ENCODE data around the gene ERBB4.

ERBB4 gene

GRCh38 chr2:212346865-212347264, 191.7 kb downstream of the ERBB4 start:
- FAIRE-seq (no peak), DNase-seq (ENCODE audit: insufficient read length, low spot score) (no peak)
- no peak for TF ChIP-seq POLR2A (IDR thresholded peaks at IDR 0.05; ENCODE audit: low read depth, low read length)

- TF ChIP-seq POLR2A (IDR thresholded peaks at IDR 0.05; ENCODE audit: low read depth, low read length) = no peak
- DNase-seq (ENCODE audit: insufficient read length, low spot score) (no peak), FAIRE-seq (no peak)
Measured at GRCh38 chr2:212345966-212346365, 192.6 kb downstream of the ERBB4 start.

GRCh38 chr2:212344131-212344530, 194.5 kb downstream of the ERBB4 start:
- FAIRE-seq = no peak
- TF ChIP-seq POLR2A (IDR thresholded peaks at IDR 0.05; ENCODE audit: low read depth, low read length) = no peak
- DNase-seq (ENCODE audit: insufficient read length, low spot score) = no peak

- no peak for TF ChIP-seq POLR2A (IDR thresholded peaks at IDR 0.05; ENCODE audit: low read depth, low read length)
- no peak for FAIRE-seq
- DNase-seq (ENCODE audit: insufficient read length, low spot score) = no peak
Measured at GRCh38 chr2:212343167-212343566, 195.4 kb downstream of the ERBB4 start.

GRCh38 chr2:212337486-212338343, 200.9 kb downstream of the ERBB4 start:
- TF ChIP-seq POLR2A (IDR thresholded peaks at IDR 0.05; ENCODE audit: low read depth, low read length) = no peak
- DNase-seq (ENCODE audit: insufficient read length, low spot score) (no peak), FAIRE-seq (no peak)

GRCh38 chr2:212337036-212337435, 201.6 kb downstream of the ERBB4 start:
- no peak for FAIRE-seq
- TF ChIP-seq POLR2A (IDR thresholded peaks at IDR 0.05; ENCODE audit: low read depth, low read length) = no peak

GRCh38 chr2:212330263-212330662, 208.3 kb downstream of the ERBB4 start:
- FAIRE-seq = no peak
- no peak for DNase-seq (ENCODE audit: insufficient read length, low spot score)
- no peak for TF ChIP-seq POLR2A (IDR thresholded peaks at IDR 0.05; ENCODE audit: low read depth, low read length)

More at GRCh38 chr2:212337036-212337435, 201.6 kb downstream of the ERBB4 start:
- DNase-seq (ENCODE audit: insufficient read length, low spot score) = no peak

GRCh38 chr2:212328712-212329496, 209.7 kb downstream of the ERBB4 start:
- DNase-seq (ENCODE audit: insufficient read length, low spot score) (no peak), FAIRE-seq (no peak)
- TF ChIP-seq POLR2A (IDR thresholded peaks at IDR 0.05; ENCODE audit: low read depth, low read length) = no peak

GRCh38 chr2:212328136-212328535, 210.5 kb downstream of the ERBB4 start:
- FAIRE-seq = no peak
- no peak for DNase-seq (ENCODE audit: insufficient read length, low spot score)
- TF ChIP-seq POLR2A (IDR thresholded peaks at IDR 0.05; ENCODE audit: low read depth, low read length) = no peak

- FAIRE-seq (no peak), DNase-seq (ENCODE audit: insufficient read length, low spot score) (no peak)
- TF ChIP-seq POLR2A (IDR thresholded peaks at IDR 0.05; ENCODE audit: low read depth, low read length) = no peak
Measured at GRCh38 chr2:212327171-212327809, 211.3 kb downstream of the ERBB4 start.

GRCh38 chr2:212318636-212319035, 220.0 kb downstream of the ERBB4 start:
- TF ChIP-seq POLR2A (IDR thresholded peaks at IDR 0.05; ENCODE audit: low read depth, low read length) = no peak
- DNase-seq (ENCODE audit: insufficient read length, low spot score) (no peak), FAIRE-seq (no peak)

- DNase-seq (ENCODE audit: insufficient read length, low spot score) (no peak), FAIRE-seq (no peak)
- no peak for TF ChIP-seq POLR2A (IDR thresholded peaks at IDR 0.05; ENCODE audit: low read depth, low read length)
Measured at GRCh38 chr2:212314680-212315079, 223.9 kb downstream of the ERBB4 start.

- DNase-seq (ENCODE audit: insufficient read length, low spot score) (no peak), FAIRE-seq (no peak)
- TF ChIP-seq POLR2A (IDR thresholded peaks at IDR 0.05; ENCODE audit: low read depth, low read length) = no peak
Measured at GRCh38 chr2:212311807-212312404, 226.7 kb downstream of the ERBB4 start.

GRCh38 chr2:212299943-212300342, 238.7 kb downstream of the ERBB4 start:
- no peak for FAIRE-seq
- no peak for TF ChIP-seq POLR2A (IDR thresholded peaks at IDR 0.05; ENCODE audit: low read depth, low read length)
- DNase-seq (ENCODE audit: insufficient read length, low spot score) = no peak

Measured in H54 (cell line).